HG03521 (cell line): ENCODE data around the gene ASTN2.
A peak's percentile ranks its signal among the peaks of the same experiment; 100 is the strongest.

Experiments
- ATAC-seq: cut with Tn5 transposase; IDR thresholded peaks from one replicate; pipeline ENCODE4 v1.9.1; 2021; ENCODE audit warnings: mild to moderate bottlenecking, moderate library complexity; ENCODE audit not compliant: unreplicated experiment

Gene ASTN2

GRCh38 chr9:116980582-116981120 lies 434.2 kb downstream of the ASTN2 start:
- no peak for ATAC-seq

DNA sequence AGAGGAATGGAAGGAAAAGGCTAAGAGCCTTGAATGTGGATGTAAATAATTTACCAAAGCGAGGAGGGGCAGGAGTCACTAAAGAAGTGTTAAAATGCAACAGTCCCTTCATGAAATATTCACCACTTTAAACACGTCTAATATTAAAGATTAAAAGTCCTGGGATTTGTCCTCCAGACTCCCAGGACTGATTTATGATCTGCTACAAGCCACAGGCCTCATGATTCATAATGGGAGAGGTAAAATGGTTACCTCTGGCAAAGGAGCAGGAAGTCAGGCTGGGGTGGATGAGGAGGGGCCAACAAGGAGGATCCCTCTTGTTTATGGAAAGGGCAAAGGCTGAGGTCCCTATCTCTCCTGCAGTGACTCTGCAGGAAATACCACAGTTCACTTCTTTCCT lies 435.4 kb downstream of the ASTN2 start:
- ATAC-seq = no peak

- ATAC-seq = no peak
Measured at GRCh38 chr9:116978155-116978554, 436.7 kb downstream of the ASTN2 start.

GRCh38 chr9:116975126-116975525 lies 439.7 kb downstream of the ASTN2 start:
- ATAC-seq = no peak

DNA sequence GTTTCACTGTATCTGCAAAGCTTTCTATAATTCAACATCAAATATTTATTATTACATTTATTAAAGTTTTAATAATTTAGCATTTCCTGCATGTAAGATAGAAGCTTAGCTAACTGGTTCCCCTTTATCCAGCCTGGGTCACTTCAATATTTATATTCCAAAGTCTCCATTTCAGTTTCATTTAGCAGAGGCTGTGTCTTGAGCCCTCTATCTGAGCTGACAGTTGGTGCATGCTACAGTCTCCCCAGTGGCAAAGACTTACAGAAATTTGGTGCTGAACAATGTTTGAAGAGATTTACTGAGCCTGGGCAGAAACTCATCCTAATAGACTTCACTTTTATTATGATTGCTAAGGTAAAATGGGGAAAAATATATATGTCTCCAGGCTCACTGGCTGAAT lies 448.7 kb downstream of the ASTN2 start:
- ATAC-seq = no peak

- no peak for ATAC-seq
Measured at GRCh38 chr9:116964258-116964657, 450.6 kb downstream of the ASTN2 start.

- ATAC-seq = no peak
Measured at GRCh38 chr9:116959809-116960208, 455.0 kb downstream of the ASTN2 start.

DNA sequence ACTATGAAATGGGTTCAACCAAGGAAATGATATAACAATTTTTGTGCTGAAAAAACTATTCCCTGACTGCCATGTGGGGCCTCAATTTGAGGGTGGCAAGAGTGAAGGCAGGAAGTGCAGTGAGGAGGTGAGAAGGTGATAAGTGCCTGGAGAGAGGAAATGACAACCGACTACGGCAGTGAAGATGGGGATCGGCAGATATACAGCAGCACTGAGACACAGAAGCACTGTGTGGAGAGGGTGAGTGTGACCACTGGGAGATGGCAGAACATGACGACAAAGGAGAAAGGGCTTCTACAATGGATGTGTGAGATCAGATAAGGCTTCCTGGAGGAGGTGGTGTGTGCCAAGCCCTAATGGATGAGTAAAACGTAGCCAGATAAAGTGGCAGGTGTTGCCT lies 456.0 kb downstream of the ASTN2 start:
- ATAC-seq = no peak

- no peak for ATAC-seq
Measured at GRCh38 chr9:116954731-116955130, 460.1 kb downstream of the ASTN2 start.

GRCh38 chr9:116953271-116953670 lies 461.6 kb downstream of the ASTN2 start:
- ATAC-seq = no peak

- ATAC-seq = no peak
Measured at GRCh38 chr9:116952436-116952810, 462.4 kb downstream of the ASTN2 start.

DNA sequence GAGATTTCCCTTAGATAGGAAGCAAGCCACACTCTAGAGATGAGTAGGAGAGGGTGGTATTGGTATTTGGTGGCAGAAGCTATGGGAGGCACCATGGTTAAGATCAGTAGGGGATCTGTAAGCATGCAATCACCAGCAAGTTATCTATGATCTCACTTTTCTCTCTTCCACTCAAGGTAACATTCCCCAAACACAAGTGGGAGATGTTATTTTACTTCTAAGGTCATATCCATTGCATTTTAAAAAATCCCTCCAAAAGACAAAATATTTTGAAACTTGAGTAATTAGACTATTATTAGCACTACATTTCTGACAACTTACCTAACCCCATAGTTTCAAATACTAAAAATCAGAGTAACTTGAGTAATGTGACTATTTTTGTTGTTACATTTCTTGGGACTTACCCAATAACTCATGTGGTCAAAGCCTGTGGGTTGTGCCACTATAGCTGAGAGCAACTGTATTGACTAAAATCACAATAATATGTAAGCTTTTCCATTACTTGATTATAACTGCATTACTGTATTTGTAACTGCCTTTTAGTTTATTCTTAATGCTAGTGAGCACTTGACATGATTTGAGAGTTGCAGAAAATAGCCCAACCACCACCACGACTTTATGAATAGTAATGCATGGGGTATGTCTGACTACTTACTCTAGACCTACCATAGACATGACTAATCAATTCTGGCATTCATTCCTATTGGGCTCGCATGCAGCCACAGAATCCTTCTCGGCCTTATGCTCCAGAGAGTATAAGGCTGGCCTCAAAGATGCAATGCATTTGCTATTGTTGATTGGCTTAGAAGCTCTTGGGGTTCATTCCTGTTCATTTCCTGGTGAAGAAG lies 463.0 kb downstream of the ASTN2 start:
- ATAC-seq = peak; percentile 69

DNA sequence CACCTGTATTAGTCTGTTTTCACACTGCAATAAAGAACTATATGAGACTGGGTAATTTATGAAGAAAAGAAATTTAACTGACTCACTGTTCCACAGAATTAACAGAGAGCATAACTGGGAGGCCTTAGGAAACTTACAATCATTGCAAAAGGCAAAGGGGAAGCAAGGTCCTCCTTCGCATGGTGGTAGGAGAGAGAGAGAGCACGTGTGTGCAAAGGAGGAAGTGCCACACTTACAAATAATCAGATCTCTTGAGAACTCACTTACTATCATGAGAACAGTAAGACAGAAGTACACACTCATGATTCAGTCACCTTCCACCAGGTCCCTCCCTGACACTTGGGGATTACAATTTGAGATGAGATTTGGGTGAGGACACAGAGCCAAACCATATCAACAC lies 469.0 kb downstream of the ASTN2 start:
- ATAC-seq = peak; percentile 36

DNA sequence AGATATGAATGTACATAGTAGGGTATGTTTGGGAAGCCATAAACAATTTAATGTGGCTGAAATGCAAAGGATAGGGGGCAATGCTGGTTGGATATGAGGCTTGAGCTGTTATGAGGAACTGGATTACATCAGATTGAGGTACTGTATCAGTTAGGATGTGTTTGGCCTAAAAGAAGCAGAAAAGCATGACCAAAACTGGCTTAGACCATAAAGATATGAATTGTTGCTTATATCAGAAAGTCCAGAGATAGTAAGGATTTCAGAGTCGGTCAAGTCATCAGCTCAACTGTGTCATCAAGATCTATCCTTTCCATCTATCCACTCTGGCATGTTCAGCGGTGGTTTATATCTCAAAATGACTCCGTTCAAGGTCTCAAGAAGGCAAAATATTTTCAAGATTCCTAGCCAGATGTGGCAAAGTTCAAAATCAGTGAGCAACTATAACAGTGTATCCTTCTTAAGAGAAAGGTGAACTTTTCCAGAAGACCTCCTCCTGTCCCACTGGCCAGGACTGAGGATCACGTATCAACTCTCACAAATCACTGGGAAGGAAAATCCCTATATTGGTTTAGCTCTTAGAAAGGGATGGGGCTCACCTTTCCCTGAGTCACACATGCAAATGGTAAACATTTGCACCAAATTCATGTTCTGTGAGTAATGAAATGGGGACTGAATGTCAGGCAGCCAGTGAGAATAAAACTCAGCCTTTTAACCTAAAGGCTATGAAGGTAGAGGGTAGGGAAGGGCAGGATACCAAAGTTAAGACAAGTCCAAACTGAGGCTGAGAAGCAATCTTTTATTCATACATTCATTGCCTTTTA lies 469.9 kb downstream of the ASTN2 start:
- ATAC-seq = no peak

GRCh38 chr9:116943970-116944369 lies 470.9 kb downstream of the ASTN2 start:
- no peak for ATAC-seq

GRCh38 chr9:116942593-116943061 lies 472.2 kb downstream of the ASTN2 start:
- no peak for ATAC-seq

DNA sequence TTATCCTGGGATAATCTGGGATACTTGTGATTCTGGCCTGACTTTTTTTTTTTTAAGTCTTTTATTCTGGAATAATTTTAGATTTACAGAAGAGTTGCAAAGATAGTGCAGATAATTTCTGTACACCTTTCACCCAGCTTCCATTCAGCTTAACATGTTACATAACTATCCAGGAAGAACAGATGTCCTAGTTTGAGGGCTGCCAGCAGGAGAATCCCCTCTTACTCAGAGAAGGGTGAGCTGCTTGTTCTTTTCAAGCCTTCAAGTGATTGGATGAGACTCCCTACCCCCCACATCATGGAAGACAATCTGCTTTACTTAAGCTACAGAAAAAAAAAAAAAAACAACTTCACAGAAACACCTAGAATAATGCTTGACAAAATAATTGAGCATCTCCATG lies 473.6 kb downstream of the ASTN2 start:
- no peak for ATAC-seq

- ATAC-seq = no peak
Measured at GRCh38 chr9:116940614-116941215, 474.1 kb downstream of the ASTN2 start.

- no peak for ATAC-seq
Measured at GRCh38 chr9:116939614-116940013, 475.2 kb downstream of the ASTN2 start.

- ATAC-seq = no peak
Measured at GRCh38 chr9:116939161-116939560, 475.7 kb downstream of the ASTN2 start.

- no peak for ATAC-seq
Measured at GRCh38 chr9:116937361-116937760, 477.5 kb downstream of the ASTN2 start.
